Endothelial cell of umbilical vein (primary cell): Measurements from ENCODE around the gene ZNF423. TPM values are rescaled to one million over a fixed set of nuclear protein-coding genes. Genes with fewer than 3 reads are reported as not detected.

Source experiments
- BruUV-seq: library from RNA; stranded (reverse); fragments of 400-500 nt; replicated peaks from 2 replicates; lab custom pipeline; 2021; lab: Mats Ljungman, UMichigan
- CTCF ChIA-PET: fragments of 300-600, 350-600 bp; sonication (Branson Sonifier 250); formaldehyde crosslinking; loops from one replicate; lab custom pipeline; 2021; ENCODE audit warnings: antibody characterized with exemption, inconsistent platforms; lab: Charles Lee
- POLR2A ChIA-PET: fragments of 300-600, 350-600 bp; sonication (Branson Sonifier 250); formaldehyde crosslinking; loops from one replicate; lab custom pipeline; 2021; ENCODE audit warnings: antibody characterized with exemption, inconsistent platforms; lab: Charles Lee
- DNase-seq: peaks from one replicate; pipeline ENCODE4 v3.0.0-alpha.2; 2011; ENCODE audit warnings: low read depth, low spot score
- FAIRE-seq: peaks from 2 replicates; lab custom pipeline; 2011; peaks lifted over from hg19 to GRCh38; lab: Jason Lieb, UNC
- H2AFZ ChIP-seq: 2 replicates; pipeline ENCODE4 v1.6.0; 2012; ENCODE audit warnings: low read depth, low read length, control low read depth, inconsistent platforms
- H3K27ac ChIP-seq: 2 replicates; pipeline ENCODE4 v1.5.1; 2011; ENCODE audit warnings: low read depth, mild to moderate bottlenecking, control low read depth, low read length, moderate library complexity; ENCODE audit not compliant: insufficient read depth
- H3K27me3 ChIP-seq, 2 experiments: 2 replicates each; pipeline versions ENCODE4 v1.6.0 to v1.6.1; 2011; ENCODE audit warnings: low read length in 2 of 2, mixed read lengths in 1 of 2; ENCODE audit not compliant: control insufficient read depth in 2 of 2, insufficient read depth in 2 of 2
- H3K36me3 ChIP-seq, 2 experiments: 2 replicates in 1 of 2; 3 replicates in 1 of 2; pipeline ENCODE4 v1.5.1; 2011; ENCODE audit warnings: low read length in 2 of 2, mild to moderate bottlenecking in 1 of 2, moderate library complexity in 1 of 2; ENCODE audit not compliant: control insufficient read depth in 2 of 2, insufficient read depth in 2 of 2; ENCODE audit errors: extremely low read depth in 1 of 2
- H3K4me1 ChIP-seq: 3 replicates; pipeline ENCODE4 v1.5.1; 2011; ENCODE audit warnings: mild to moderate bottlenecking, low read length; ENCODE audit not compliant: control insufficient read depth, insufficient read depth; ENCODE audit errors: extremely low read depth
- H3K4me2 ChIP-seq: 2 replicates; pipeline ENCODE4 v1.6.1; 2011; ENCODE audit warnings: low read length, control low read depth, mixed read lengths; ENCODE audit not compliant: insufficient read depth
- H3K4me3 ChIP-seq, 3 experiments: fragments of 200-600 bp in 1 of 3; sonication (generic), shearing (Covaris generic) in 1 of 3; replicated peaks in 1 of 3; 2 replicates each; pipeline ENCODE4 v1.5.1; 2011 to 2016; ENCODE audit warnings: control low read depth in 3 of 3, low read length in 3 of 3, mild to moderate bottlenecking in 2 of 3, inconsistent platforms in 1 of 3, low read depth in 1 of 3, moderate library complexity in 1 of 3; ENCODE audit not compliant: insufficient read depth in 1 of 3
- H3K79me2 ChIP-seq: 2 replicates; pipeline ENCODE4 v1.6.0; 2012; ENCODE audit warnings: low read length, inconsistent platforms; ENCODE audit not compliant: control insufficient read depth, insufficient read depth
- H3K9ac ChIP-seq: replicated peaks from 2 replicates; pipeline ENCODE3; 2011; ENCODE audit warnings: low read length, control low read depth; ENCODE audit not compliant: insufficient read depth; ENCODE audit errors: extremely low read depth
- H3K9me1 ChIP-seq: replicated peaks from 3 replicates; pipeline ENCODE4 v1.6.0; 2011; ENCODE audit warnings: mild to moderate bottlenecking, low read length; ENCODE audit not compliant: control insufficient read depth, insufficient read depth; ENCODE audit errors: extremely low read depth
- H3K9me3 ChIP-seq: replicated peaks from 2 replicates; pipeline ENCODE4 v1.5.1; 2012; ENCODE audit warnings: low read length, inconsistent platforms; ENCODE audit not compliant: control insufficient read depth, insufficient read depth
- H4K20me1 ChIP-seq: replicated peaks from 2 replicates; pipeline ENCODE3; 2011; ENCODE audit warnings: mild to moderate bottlenecking, low read length; ENCODE audit not compliant: control insufficient read depth, insufficient read depth; ENCODE audit errors: extremely low read depth
- EZH2 ChIP-seq: IDR thresholded peaks from 2 replicates; pipeline ENCODE4 v1.6.1; 2012; ENCODE audit warnings: borderline replicate concordance, low read depth, mild to moderate bottlenecking, moderate library complexity, low read length, inconsistent platforms; ENCODE audit not compliant: severe bottlenecking
- FOS ChIP-seq: IDR thresholded peaks from 2 replicates; pipeline ENCODE4 v1.6.1; 2011; ENCODE audit warnings: mild to moderate bottlenecking, low read length, moderate library complexity, borderline replicate concordance; ENCODE audit not compliant: insufficient read depth
- GATA2 ChIP-seq: IDR thresholded peaks from 2 replicates; pipeline ENCODE4 v1.7.0; 2011; ENCODE audit warnings: low read depth, mild to moderate bottlenecking, moderate library complexity, mixed read lengths, low read length; ENCODE audit not compliant: insufficient read length, insufficient read depth
- JUN ChIP-seq: IDR thresholded peaks from 2 replicates; pipeline ENCODE4 v1.6.1; 2011; ENCODE audit warnings: borderline replicate concordance, low read depth; ENCODE audit not compliant: insufficient read length, insufficient read depth
- MYC ChIP-seq: IDR thresholded peaks from one replicate; pipeline ENCODE4 v1.6.1; 2011; ENCODE audit warnings: mild to moderate bottlenecking, low read depth, low read length
- POLR2A ChIP-seq: IDR thresholded peaks from 2 replicates; pipeline ENCODE4 v1.6.1; 2012; ENCODE audit warnings: low read depth, mild to moderate bottlenecking, control low read depth, low read length
- POLR2AphosphoS5 ChIP-seq: IDR thresholded peaks from 2 replicates; pipeline ENCODE4 v1.6.1; 2012; ENCODE audit warnings: low read depth, mild to moderate bottlenecking, control low read depth, low read length, moderate library complexity; ENCODE audit not compliant: insufficient read depth
- dilution Hi-C: fragments of 300-500 bp; cut with MboI; formaldehyde crosslinking; loops from one replicate; pipeline ENCODE4 v1.15.0; 2019; ENCODE audit warnings: low sequenced_read_pairs; ENCODE audit not compliant: extremely low pct_ligation_motif_present
- intact Hi-C: fragments of 100-400 bp; cut with micrococcal nuclease; formaldehyde crosslinking; loops from one replicate; pipeline ENCODE4 v1.10.0; 2022
- polyA plus RNA-seq, 4 experiments: library from polyadenylated mRNA; depleted of rRNA in 3 of 4; stranded (reverse) in 3 of 4; unstranded in 1 of 4; fragments of >200 nt; gene quantifications; 2 replicates each; pipeline versions ENCODE4 v1.2.1 to v1.2.3, GENCODE V29; 2011 to 2012; ENCODE audit warnings: missing spikeins in 1 of 4
- total RNA-seq: library from RNA; stranded (reverse); gene quantifications from 2 replicates; pipeline ENCODE4 v1.2.3, GENCODE V29; 2021
- TF ChIP-seq, protein P1 (sequence below), 2 donors: IDR thresholded peaks; 1 replicate in 1 of 2; 2 replicates in 1 of 2; pipeline ENCODE4 v1.5.1; 2011; ENCODE audit warnings: low read length in 2 of 2, mild to moderate bottlenecking in 2 of 2, moderate library complexity in 2 of 2, control low read depth in 1 of 2, inconsistent platforms in 1 of 2, low read depth in 1 of 2; ENCODE audit not compliant: insufficient read depth in 1 of 2; ENCODE audit errors: extremely low read depth in 1 of 2
- TF ChIP-seq, protein P2 (sequence below): IDR thresholded peaks from 2 replicates; pipeline ENCODE4 v1.6.1; 2011; ENCODE audit not compliant: insufficient read depth, insufficient read length

ZNF423 gene
- total and polyA plus RNA-seq, 2 donors (not counting 3 experiments of a cell fraction or from before 2014, with no cell fraction given), result 2.2 to 8.1 TPM

DNA sequence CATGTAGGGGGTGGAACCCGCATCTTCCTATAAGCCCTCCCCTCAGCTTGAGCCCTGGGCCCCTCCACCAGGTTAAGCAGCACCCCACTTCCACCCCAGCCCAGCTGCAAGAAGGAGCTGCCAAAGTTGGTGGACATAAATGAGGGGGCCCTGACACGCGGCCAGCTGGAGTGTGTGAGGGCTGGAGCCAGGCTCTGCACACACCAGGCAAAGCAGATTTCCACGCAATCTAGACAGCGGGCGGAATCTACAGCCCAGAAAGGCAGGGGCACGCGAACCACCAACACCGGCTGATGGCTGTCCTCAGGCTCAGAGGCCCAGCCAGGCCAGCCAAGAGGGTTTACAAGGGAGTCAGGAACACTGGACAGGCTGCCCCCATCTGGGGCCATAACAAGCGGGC lies 171.2 kb downstream of the ZNF423 start:
- Histone ChIP-seq H3K9me3 (no peaks in the 10 kb centered on the region), H3K9me1 (no peaks in the 10 kb centered on the region), H3K36me3 (no peaks in the 10 kb centered on the region), H3K27ac (no peak overlapping the region), H3K4me2 (no peak overlapping the region), H3K4me3 (no peak overlapping the region), H3K79me2 (no peaks in the 10 kb centered on the region), H3K9ac (no peak overlapping the region), H3K27me3 (no peaks in the 10 kb centered on the region), H3K4me1 (no peaks in the 10 kb centered on the region), H4K20me1 (no peaks in the 10 kb centered on the region), H2AFZ (no peak overlapping the region)
- no peak for DNase-seq
- intact Hi-C loops (no loop called here), dilution Hi-C loops (no loop called here)
- FAIRE-seq, result no peak
- TF ChIP-seq EZH2, result no peak
- TF ChIP-seq POLR2A, result no peak
- no peak for TF ChIP-seq GATA2
- ChIA-PET POLR2A (no interaction called here), CTCF (no interaction called here)
- BruUV-seq, result no TSS peak

DNA sequence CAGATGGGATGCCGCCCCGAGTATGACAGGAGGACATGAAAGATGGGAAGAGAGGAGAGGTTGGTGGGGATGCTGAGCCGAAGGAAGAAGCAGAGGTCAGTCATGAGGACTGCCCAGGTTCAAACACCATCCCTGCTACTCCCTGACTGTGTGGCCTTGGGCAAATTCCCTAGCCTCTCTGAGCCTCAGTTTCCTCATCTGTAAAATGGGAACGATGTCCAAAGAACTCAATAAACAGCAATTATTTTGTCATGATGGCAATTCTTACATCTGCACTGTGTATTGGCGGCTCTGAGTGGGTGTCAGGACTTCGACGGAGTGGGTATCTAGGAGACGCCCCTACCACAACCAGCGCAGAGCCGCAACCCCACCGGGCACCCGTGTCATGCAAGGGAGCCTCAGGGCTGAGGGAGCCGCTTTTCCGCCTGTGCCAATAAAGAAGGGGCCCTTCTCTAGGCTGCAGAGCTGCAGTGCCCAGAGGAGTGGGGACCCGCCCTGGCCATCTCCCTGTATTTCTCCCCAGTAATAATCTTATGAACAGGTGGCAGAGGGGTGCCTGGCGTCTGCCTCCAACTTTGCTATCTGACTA lies 173.2 kb downstream of the ZNF423 start:
- no peaks in the 10 kb centered on the region for H3K4me1 ChIP-seq
- no peaks in the 10 kb centered on the region for H3K79me2 ChIP-seq
- FAIRE-seq (no peak), DNase-seq (no peak)
- ChIA-PET CTCF (no interaction called here), POLR2A (no interaction called here)
- H3K9ac ChIP-seq, result no peak overlapping the region
- no peak overlapping the region for H3K27ac ChIP-seq
- H3K4me2 ChIP-seq, result no peak overlapping the region
- H3K9me1 ChIP-seq, result no peaks in the 10 kb centered on the region
- H2AFZ ChIP-seq, result no peak overlapping the region
- intact Hi-C loops, result no loop called here
- H3K36me3 ChIP-seq, result no peaks in the 10 kb centered on the region
- H3K4me3 ChIP-seq, result no peak overlapping the region
- no peak for TF ChIP-seq FOS
- no peak for TF ChIP-seq MYC
- no peak for TF ChIP-seq GATA2
- no peak for TF ChIP-seq POLR2AphosphoS5
- TF ChIP-seq, protein P1, sequence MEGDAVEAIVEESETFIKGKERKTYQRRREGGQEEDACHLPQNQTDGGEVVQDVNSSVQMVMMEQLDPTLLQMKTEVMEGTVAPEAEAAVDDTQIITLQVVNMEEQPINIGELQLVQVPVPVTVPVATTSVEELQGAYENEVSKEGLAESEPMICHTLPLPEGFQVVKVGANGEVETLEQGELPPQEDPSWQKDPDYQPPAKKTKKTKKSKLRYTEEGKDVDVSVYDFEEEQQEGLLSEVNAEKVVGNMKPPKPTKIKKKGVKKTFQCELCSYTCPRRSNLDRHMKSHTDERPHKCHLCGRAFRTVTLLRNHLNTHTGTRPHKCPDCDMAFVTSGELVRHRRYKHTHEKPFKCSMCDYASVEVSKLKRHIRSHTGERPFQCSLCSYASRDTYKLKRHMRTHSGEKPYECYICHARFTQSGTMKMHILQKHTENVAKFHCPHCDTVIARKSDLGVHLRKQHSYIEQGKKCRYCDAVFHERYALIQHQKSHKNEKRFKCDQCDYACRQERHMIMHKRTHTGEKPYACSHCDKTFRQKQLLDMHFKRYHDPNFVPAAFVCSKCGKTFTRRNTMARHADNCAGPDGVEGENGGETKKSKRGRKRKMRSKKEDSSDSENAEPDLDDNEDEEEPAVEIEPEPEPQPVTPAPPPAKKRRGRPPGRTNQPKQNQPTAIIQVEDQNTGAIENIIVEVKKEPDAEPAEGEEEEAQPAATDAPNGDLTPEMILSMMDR (IDR thresholded peaks at IDR 0.05; ENCODE audit: extremely low read depth in 1 of 2, insufficient read depth in 1 of 2, low read depth in 1 of 2, low read length in 2 of 2), result no peak
- TF ChIP-seq, protein P2, sequence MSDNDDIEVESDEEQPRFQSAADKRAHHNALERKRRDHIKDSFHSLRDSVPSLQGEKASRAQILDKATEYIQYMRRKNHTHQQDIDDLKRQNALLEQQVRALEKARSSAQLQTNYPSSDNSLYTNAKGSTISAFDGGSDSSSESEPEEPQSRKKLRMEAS, result no peak
- TF ChIP-seq POLR2A, result no peak
- TF ChIP-seq JUN, result no peak
- TF ChIP-seq EZH2, result no peak
- no peaks in the 10 kb centered on the region for H4K20me1 ChIP-seq
- BruUV-seq, result no TSS peak
- no peaks in the 10 kb centered on the region for H3K27me3 ChIP-seq
- no peaks in the 10 kb centered on the region for H3K9me3 ChIP-seq
- dilution Hi-C loops, result no loop called here
